KMS-11 (cell line): ENCODE data around the gene VN1R5.

Source experiments
- H2AFZ ChIP-seq: fragments of 200-600 bp; sonication (generic); 2 replicates; pipeline ENCODE4 v1.6.1; 2016; ENCODE audit warnings: antibody characterized with exemption, mixed run types, low read depth
- H3K27ac ChIP-seq: fragments of 200-600 bp; sonication (generic); 2 replicates; pipeline ENCODE4 v1.6.1; 2016; ENCODE audit warnings: mild to moderate bottlenecking, mixed run types
- H3K27me3 ChIP-seq: fragments of 200-600 bp; sonication (generic); 2 replicates; pipeline ENCODE4 v1.6.1; 2017; ENCODE audit warnings: mild to moderate bottlenecking, low read depth, mixed run types, moderate library complexity; ENCODE audit not compliant: insufficient read depth
- H3K36me3 ChIP-seq: fragments of 200-600 bp; sonication (generic); 2 replicates; pipeline ENCODE4 v1.6.1; 2017; ENCODE audit warnings: mild to moderate bottlenecking, mixed run types; ENCODE audit not compliant: insufficient read depth
- H3K4me1 ChIP-seq: fragments of 200-600 bp; sonication (generic); 2 replicates; pipeline ENCODE4 v1.6.1; 2016; ENCODE audit warnings: mild to moderate bottlenecking, low read depth, mixed run types; ENCODE audit not compliant: poor library complexity, severe bottlenecking
- H3K4me2 ChIP-seq: fragments of 200-600 bp; sonication (generic); 2 replicates; pipeline ENCODE4 v1.7.0; 2016; ENCODE audit warnings: mild to moderate bottlenecking, mixed run types
- H3K4me3 ChIP-seq: fragments of 200-600 bp; sonication (generic); IDR thresholded peaks from 2 replicates; pipeline ENCODE4 v1.6.1; 2017; ENCODE audit warnings: low read depth, low read length, mixed read lengths; ENCODE audit not compliant: insufficient read depth
- H3K79me2 ChIP-seq: fragments of 200-600 bp; sonication (generic); 2 replicates; pipeline ENCODE4 v1.6.1; 2016; ENCODE audit warnings: low read depth, mixed run types; ENCODE audit not compliant: insufficient read depth
- H3K9ac ChIP-seq: fragments of 200-600 bp; sonication (generic); 2 replicates; pipeline ENCODE4 v1.6.1; 2016; ENCODE audit warnings: mild to moderate bottlenecking, mixed run types
- H4K20me1 ChIP-seq: fragments of 200-600 bp; sonication (generic); 2 replicates; pipeline ENCODE4 v1.6.1; 2016; ENCODE audit warnings: mild to moderate bottlenecking, mixed run types; ENCODE audit not compliant: insufficient read depth
- CTCF ChIP-seq: fragments of 200-600 bp; sonication (generic); conservative IDR thresholded peaks from 2 replicates; pipeline ENCODE4 v1.6.1; 2017; ENCODE audit warnings: low read depth, mild to moderate bottlenecking, antibody characterized with exemption, low read length, moderate library complexity, mixed read lengths

VN1R5 gene

GRCh38 chr1:247291833-247292561 lies 36.1 kb downstream of the VN1R5 start:
- no peak for TF ChIP-seq CTCF
- Histone ChIP-seq H3K27ac (no peak overlapping the region), H3K79me2 (no peaks in the 10 kb centered on the region), H3K36me3 (no peaks in the 10 kb centered on the region), H3K4me1 (no peaks in the 10 kb centered on the region), H4K20me1 (no peaks in the 10 kb centered on the region), H3K9ac (no peak overlapping the region), H3K4me2 (no peak overlapping the region), H3K4me3 (no peak overlapping the region), H3K27me3 (no peaks in the 10 kb centered on the region), H2AFZ (no peak overlapping the region)

GRCh38 chr1:247293047-247293446 lies 37.2 kb downstream of the VN1R5 start:
- Histone ChIP-seq H3K4me1 (peaks cover 10% of the 10 kb centered on the region), H4K20me1 (no peaks in the 10 kb centered on the region), H3K36me3 (no peaks in the 10 kb centered on the region), H3K79me2 (no peaks in the 10 kb centered on the region), H3K4me3 (no peak overlapping the region), H3K9ac (no peak overlapping the region), H2AFZ (no peak overlapping the region), H3K4me2 (no peak overlapping the region), H3K27ac (no peak overlapping the region), H3K27me3 (no peaks in the 10 kb centered on the region)
- no peak for TF ChIP-seq CTCF

- TF ChIP-seq CTCF: no peak
- H3K36me3 ChIP-seq: no peaks in the 10 kb centered on the region
- H3K4me1 ChIP-seq: peaks cover 10% of the 10 kb centered on the region
Measured at GRCh38 chr1:247294282-247294681, 38.4 kb downstream of the VN1R5 start.

GRCh38 chr1:247295274-247295684 lies 39.4 kb downstream of the VN1R5 start:
- H3K9ac ChIP-seq: no peak overlapping the region
- no peak for TF ChIP-seq CTCF
- H3K4me1 ChIP-seq: peaks cover 10% of the 10 kb centered on the region
- H4K20me1 ChIP-seq: no peaks in the 10 kb centered on the region
- H3K4me3 ChIP-seq: no peak overlapping the region
- H3K4me2 ChIP-seq: no peak overlapping the region
- H3K27me3 ChIP-seq: no peaks in the 10 kb centered on the region
- no peaks in the 10 kb centered on the region for H3K79me2 ChIP-seq
- H3K36me3 ChIP-seq: no peaks in the 10 kb centered on the region
- H3K27ac ChIP-seq: no peak overlapping the region
- H2AFZ ChIP-seq: no peak overlapping the region

More at GRCh38 chr1:247294282-247294681, 38.4 kb downstream of the VN1R5 start:
- Histone ChIP-seq H3K27ac (no peak overlapping the region), H3K9ac (no peak overlapping the region), H3K4me2 (no peak overlapping the region), H3K79me2 (no peaks in the 10 kb centered on the region), H2AFZ (no peak overlapping the region), H4K20me1 (no peaks in the 10 kb centered on the region), H3K4me3 (no peak overlapping the region), H3K27me3 (no peaks in the 10 kb centered on the region)
